Endothelial cell (in vitro differentiated cells): ENCODE results near the gene HOXB9. TPM values are rescaled to one million over a fixed set of nuclear protein-coding genes. Genes with fewer than 3 reads are reported as not detected.

Experiments
- DNase-seq: peaks from one replicate; pipeline ENCODE4 v3.0.0; 2021; ENCODE audit warnings: low spot score
- H3K27ac Mint-ChIP-seq: one replicate; pipeline ENCODE4 v1.8.0; 2021; ENCODE audit warnings: mixed read lengths, inconsistent platforms; ENCODE audit not compliant: unreplicated experiment
- H3K27me3 Mint-ChIP-seq: one replicate; pipeline ENCODE4 v1.8.0; 2021; ENCODE audit warnings: mild to moderate bottlenecking, moderate library complexity, mixed read lengths, inconsistent platforms; ENCODE audit not compliant: unreplicated experiment
- H3K36me3 Mint-ChIP-seq: one replicate; pipeline ENCODE4 v1.8.0; 2021; ENCODE audit warnings: mild to moderate bottlenecking, low read depth, mixed read lengths, inconsistent platforms; ENCODE audit not compliant: unreplicated experiment
- H3K4me1 Mint-ChIP-seq: one replicate; pipeline ENCODE4 v1.8.0; 2021; ENCODE audit warnings: mild to moderate bottlenecking, mixed read lengths, inconsistent platforms; ENCODE audit not compliant: unreplicated experiment
- H3K4me3 Mint-ChIP-seq: one replicate; pipeline ENCODE4 v1.8.0; 2021; ENCODE audit warnings: mild to moderate bottlenecking, mixed read lengths, inconsistent platforms; ENCODE audit not compliant: unreplicated experiment
- H3K9me3 Mint-ChIP-seq: one replicate; pipeline ENCODE4 v1.8.0; 2021; ENCODE audit warnings: mixed read lengths, inconsistent platforms; ENCODE audit not compliant: unreplicated experiment
- CTCF ChIP-seq: fragments of 200-600 bp; sonication (generic); IDR thresholded peaks from one replicate; pipeline ENCODE4 v1.5.0; 2021; ENCODE audit warnings: antibody characterized with exemption; ENCODE audit not compliant: unreplicated experiment
- total RNA-seq: library from RNA; stranded (reverse); fragmentation: NEBNext Ultra II Directional; extraction: Animal tissue kit (Norgen Biotek cat#: 25700); gene quantifications from one replicate; pipeline ENCODE4 v1.2.1, GENCODE V29; 2021; ENCODE audit not compliant: unreplicated experiment

HOXB9 gene
- total RNA-seq, 1 donor from 2014 or later = 0.49 TPM

GRCh38 chr17:48637323-48638260 is 11.4 kb upstream of the HOXB9 start:
- TF ChIP-seq CTCF = no peak
- peaks cover 39% of the 10 kb centered on the region for H3K27me3 Mint-ChIP-seq
- DNase-seq = no peak
- H3K36me3 Mint-ChIP-seq = no peaks in the 10 kb centered on the region
- H3K4me3 Mint-ChIP-seq = no peak overlapping the region
- H3K4me1 Mint-ChIP-seq = peaks cover 11% of the 10 kb centered on the region
- no peaks in the 10 kb centered on the region for H3K9me3 Mint-ChIP-seq
- H3K27ac Mint-ChIP-seq = no peak overlapping the region

GRCh38 chr17:48636177-48637018 is 10.2 kb upstream of the HOXB9 start:
- Mint-ChIP-seq H3K36me3 (no peaks in the 10 kb centered on the region), H3K27ac (peak overlapping the region; percentile 10), H3K27me3 (peaks cover 35% of the 10 kb centered on the region), H3K9me3 (no peaks in the 10 kb centered on the region), H3K4me1 (peaks cover 13% of the 10 kb centered on the region), H3K4me3 (no peak overlapping the region)
- peak; percentile 99 for DNase-seq
- peak; percentile 74 for TF ChIP-seq CTCF

GRCh38 chr17:48634493-48635208 is 8.5 kb upstream of the HOXB9 start:
- Mint-ChIP-seq H3K27ac (no peak overlapping the region), H3K36me3 (no peaks in the 10 kb centered on the region), H3K9me3 (no peaks in the 10 kb centered on the region), H3K4me3 (peak overlapping the region; percentile 51), H3K27me3 (peaks cover 39% of the 10 kb centered on the region), H3K4me1 (peaks cover 15% of the 10 kb centered on the region)
- no peak for DNase-seq
- TF ChIP-seq CTCF = no peak

- no peaks in the 10 kb centered on the region for H3K9me3 Mint-ChIP-seq
- no peak overlapping the region for H3K27ac Mint-ChIP-seq
- H3K4me1 Mint-ChIP-seq = peaks cover 15% of the 10 kb centered on the region
- no peaks in the 10 kb centered on the region for H3K36me3 Mint-ChIP-seq
- no peak overlapping the region for H3K4me3 Mint-ChIP-seq
- no peak for DNase-seq
- TF ChIP-seq CTCF = no peak
- peaks cover 44% of the 10 kb centered on the region for H3K27me3 Mint-ChIP-seq
Observed at GRCh38 chr17:48633266-48633677, 7.1 kb upstream of the HOXB9 start.
